Embryonic facial prominence (tissue), 1 donor: Measurements from ENCODE around the gene NDUFAF7.
"Not testable (repeated sequence)": the region's sequence is repeated elsewhere in the genome, so short reads cannot be mapped to it uniquely, and the experiment has no call there.

Experiments
- DNase-seq: peaks from one replicate; pipeline ENCODE4 v3.0.0-alpha.2; 2016; ENCODE audit errors: extremely low spot score

Gene NDUFAF7

GRCh38 chr2:37282746-37283145 is 51.3 kb downstream of the NDUFAF7 start:
- no peak for DNase-seq

GRCh38 chr2:37283207-37283606 is 51.7 kb downstream of the NDUFAF7 start:
- DNase-seq, result no peak

GRCh38 chr2:37284381-37284780 is 52.9 kb downstream of the NDUFAF7 start:
- no peak for DNase-seq

- DNase-seq, result no peak
These were observed 56.5 kb downstream of the NDUFAF7 start for GRCh38 chr2:37287966-37288365.

- DNase-seq, result no peak
These were observed 60.2 kb downstream of the NDUFAF7 start for GRCh38 chr2:37291680-37292079.

GRCh38 chr2:37294858-37295257 is 63.4 kb downstream of the NDUFAF7 start:
- DNase-seq, result not testable (repeated sequence)

- DNase-seq, result no peak
These were observed 64.1 kb downstream of the NDUFAF7 start for GRCh38 chr2:37295469-37296073.

- DNase-seq, result no peak
These were observed 66.2 kb downstream of the NDUFAF7 start for GRCh38 chr2:37297632-37298031.
